ENCODE measurements around the gene LRFN5. TPM values are rescaled to one million over a fixed set of nuclear protein-coding genes. Genes with fewer than 3 reads are reported as not detected.

The LRFN5 gene
- total and polyA plus RNA-seq, 2 experiments from 2014 or later = 1.9 to 6.8 TPM

GRCh38 chr14:41609704-41610183, 3.1 kb downstream of the LRFN5 start:
- H2AFZ ChIP-seq = peak overlapping the region; percentile 66
- no peaks in the 10 kb centered on the region for H3K36me3 ChIP-seq (ENCODE audit: insufficient read depth)
- Mint-ChIP-seq H3K27ac (no peak overlapping the region), H3K27me3 (ENCODE audit: insufficient read depth, low read depth, poor library complexity) (peaks cover 55% of the 10 kb centered on the region), H3K36me3 (ENCODE audit: low read depth) (no peaks in the 10 kb centered on the region), H3K4me1 (peaks cover 23% of the 10 kb centered on the region), H3K4me3 (peak overlapping the region; percentile 85), H3K9me3 (peaks cover 4% of the 10 kb centered on the region; the same call in 1 of the 3 replicates)
- no peaks in the 10 kb centered on the region for H4K20me1 ChIP-seq (replicated peaks; ENCODE audit: insufficient read depth)
- TF ChIP-seq NANOG (IDR thresholded peaks at IDR 0.05; ENCODE audit: borderline replicate concordance) (no peak), CREB1 (CRISPR knock-in tag; IDR thresholded peaks at IDR 0.05; ENCODE audit: low read depth) (peak; percentile 50), EZH2 (IDR thresholded peaks at IDR 0.05; ENCODE audit: low read depth, unreplicated experiment) (no peak), EZH2phosphoT487 (IDR thresholded peaks at IDR 0.05; ENCODE audit: unreplicated experiment) (no peak), CTCF (conservative IDR thresholded peaks at IDR 0.05; ENCODE audit: low read depth in 2 of 2) (peak; percentile 60 to 87), REST (IDR thresholded peaks at IDR 0.05; ENCODE audit: unreplicated experiment) (no peak)
- H3K79me2 ChIP-seq (replicated peaks; ENCODE audit: insufficient read depth) = peaks cover 25% of the 10 kb centered on the region
- H3K27ac ChIP-seq (ENCODE audit: low read depth) = no peak overlapping the region
- DNase-seq (ENCODE audit: low spot score) (peak; percentile 89), ATAC-seq (peak; percentile 53)
- H3K27me3 ChIP-seq (ENCODE audit: insufficient read depth) = peaks cover 51% of the 10 kb centered on the region
- no peaks in the 10 kb centered on the region for H3K9me2 ChIP-seq (ENCODE audit: insufficient read depth)
- peak overlapping the region; percentile 96 for H3K4me2 ChIP-seq
- H3K4me3 ChIP-seq = peak overlapping the region; percentile 77
- no peaks in the 10 kb centered on the region for H3F3A ChIP-seq (replicated peaks; ENCODE audit: low read depth)
- H3K4me1 ChIP-seq (ENCODE audit: insufficient read depth) = peaks cover 24% of the 10 kb centered on the region

DNA sequence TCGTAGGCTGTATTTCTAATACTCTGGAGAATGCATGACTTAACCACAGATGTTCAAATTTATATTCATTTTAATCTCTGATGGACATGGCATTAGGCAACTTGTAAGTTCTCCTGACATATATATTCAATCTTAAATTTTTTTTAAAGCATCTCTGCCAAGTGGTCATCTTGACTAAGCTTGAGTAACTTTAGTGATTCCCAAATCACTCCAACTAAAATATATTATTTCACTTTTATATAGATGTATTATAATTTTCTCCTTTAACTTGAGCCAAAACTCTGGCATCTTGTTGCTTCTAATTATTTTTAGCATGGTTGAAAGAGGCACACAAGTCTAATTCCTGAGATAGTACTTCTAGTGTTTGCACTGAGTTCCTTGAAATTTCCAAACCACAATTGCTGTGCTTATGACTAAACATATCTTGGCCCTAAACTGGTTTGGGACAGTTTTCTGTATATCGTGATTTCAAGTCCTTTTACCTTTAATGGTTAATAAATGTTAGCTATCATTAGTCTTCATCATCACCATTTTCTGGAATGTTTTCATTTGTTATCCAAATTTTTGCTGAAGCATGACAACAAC, 8.4 kb downstream of the LRFN5 start:
- no peak overlapping the region for H3K4me3 Mint-ChIP-seq
- ATAC-seq (no peak), DNase-seq (ENCODE audit: low spot score) (no peak)
- peaks cover 14% of the 10 kb centered on the region for H3K27me3 ChIP-seq (ENCODE audit: insufficient read depth)
- no peak overlapping the region for H3K27ac ChIP-seq (ENCODE audit: low read depth)
- peaks cover 3% of the 10 kb centered on the region; the same call in 2 of the 3 replicates for H3K4me1 Mint-ChIP-seq
- no peaks in the 10 kb centered on the region for H3F3A ChIP-seq (replicated peaks; ENCODE audit: low read depth)
- H3K27ac Mint-ChIP-seq = no peak overlapping the region
- H2AFZ ChIP-seq = no peak overlapping the region
- H3K4me2 ChIP-seq = no peak overlapping the region
- H3K36me3 Mint-ChIP-seq (ENCODE audit: low read depth) = no peaks in the 10 kb centered on the region
- H4K20me1 ChIP-seq (replicated peaks; ENCODE audit: insufficient read depth) = no peaks in the 10 kb centered on the region
- H3K79me2 ChIP-seq (replicated peaks; ENCODE audit: insufficient read depth) = peaks cover 28% of the 10 kb centered on the region
- no peaks in the 10 kb centered on the region for H3K9me2 ChIP-seq (ENCODE audit: insufficient read depth)
- H3K9me3 Mint-ChIP-seq = no peaks in the 10 kb centered on the region
- peaks cover 18% of the 10 kb centered on the region for H3K4me1 ChIP-seq (ENCODE audit: insufficient read depth)
- peaks cover 5% of the 10 kb centered on the region for H3K27me3 Mint-ChIP-seq (ENCODE audit: insufficient read depth, low read depth, poor library complexity)
- no peaks in the 10 kb centered on the region for H3K36me3 ChIP-seq (ENCODE audit: insufficient read depth)
- H3K4me3 ChIP-seq = no peak overlapping the region
- TF ChIP-seq ZNF114 (CRISPR knock-in tag; IDR thresholded peaks at IDR 0.05) = no peak
- no peak for TF ChIP-seq NANOG (IDR thresholded peaks at IDR 0.05; ENCODE audit: borderline replicate concordance)
- TF ChIP-seq EZH2phosphoT487 (IDR thresholded peaks at IDR 0.05; ENCODE audit: unreplicated experiment) = no peak
- no peak for TF ChIP-seq CREB1 (CRISPR knock-in tag; IDR thresholded peaks at IDR 0.05; ENCODE audit: low read depth)
- no peak for TF ChIP-seq STAT1 (IDR thresholded peaks at IDR 0.05; ENCODE audit: unreplicated experiment)
- TF ChIP-seq REST (IDR thresholded peaks at IDR 0.05; ENCODE audit: unreplicated experiment) = no peak

Measured in GM23338 (cell line).